Measurements from ENCODE around the gene HLA-DQA2. TPM values are rescaled to one million over a fixed set of nuclear protein-coding genes. Genes with fewer than 3 reads are reported as not detected.
"Not testable (repeated sequence)": the region's sequence is repeated elsewhere in the genome, so short reads cannot be mapped to it uniquely, and the experiment has no call there.

HLA-DQA2 gene
- total and polyA plus RNA-seq, 8 donors, result 0.09 to 6.0 (median 0.20) TPM; not detected in 3

- H3K4me3 ChIP-seq, result no peak overlapping the region
- FAIRE-seq (no peak), DNase-seq (no peak), ATAC-seq (no peak)
- 27 to 44% methylated on average over 4 of the region's 4 CpGs for WGBS, 2 donors
- intact Hi-C loops (cut with DNase I), result loop anchor here in 1 of 3 donors (10.0 kb wide), 1 partner anchor 279 kb away; no protein-coding TSS in a partner anchor
- no peaks in the 10 kb centered on the region for H3K4me1 ChIP-seq
- no peaks in the 10 kb centered on the region for H3K9me3 ChIP-seq
- H3K27me3 ChIP-seq, result peaks cover 0 to 7% (median 2%) of the 10 kb centered on the region in 4 donors
- no peaks in the 10 kb centered on the region for H3K36me3 ChIP-seq
- H3K27ac ChIP-seq, result no peak overlapping the region
- no peak for TF ChIP-seq CTCF (IDR thresholded peaks at IDR 0.05)
These were observed 37.8 kb upstream of the HLA-DQA2 start for GRCh38 chr6:32703347-32703746.

GRCh38 chr6:32705164-32705563 is 36.0 kb upstream of the HLA-DQA2 start:
- not testable (repeated sequence) for H3K9me3 ChIP-seq, FAIRE-seq, H3K4me3 ChIP-seq, H3K4me1 ChIP-seq, ATAC-seq, H3K27me3 ChIP-seq, H3K36me3 ChIP-seq, DNase-seq, H3K27ac ChIP-seq
- intact Hi-C loops (cut with DNase I), result loop anchor here in 1 of 3 donors (10.0 kb wide), 1 partner anchor 280 kb away; no protein-coding TSS in a partner anchor
- WGBS, 2 donors, result 68 to 78% methylated on average over 3 of the region's 3 CpGs

GRCh38 chr6:32709625-32710024 is 31.6 kb upstream of the HLA-DQA2 start:
- H3K36me3 ChIP-seq, result no peaks in the 10 kb centered on the region
- no peak for FAIRE-seq
- no peak overlapping the region for H3K27ac ChIP-seq
- TF ChIP-seq CTCF (IDR thresholded peaks at IDR 0.05), result no peak
- no peak for DNase-seq
- no peaks in the 10 kb centered on the region for H3K27me3 ChIP-seq
- ATAC-seq, result no peak
- H3K4me3 ChIP-seq, result no peak overlapping the region
- no peaks in the 10 kb centered on the region for H3K4me1 ChIP-seq
- no peaks in the 10 kb centered on the region for H3K9me3 ChIP-seq
- intact Hi-C loops (cut with DNase I), result loop anchor here in 1 of 3 donors (10.0 kb wide), 1 partner anchor 285 kb away; no protein-coding TSS in a partner anchor

GRCh38 chr6:32713241-32713640 is 27.9 kb upstream of the HLA-DQA2 start:
- Histone ChIP-seq H3K4me3 (no peak overlapping the region), H3K27me3 (no peaks in the 10 kb centered on the region), H3K9me3 (no peaks in the 10 kb centered on the region), H3K36me3 (no peaks in the 10 kb centered on the region), H3K27ac (no peak overlapping the region), H3K4me1 (no peaks in the 10 kb centered on the region)
- no peak for ATAC-seq
- no peak for FAIRE-seq
- DNase-seq, result no peak
- no peak for TF ChIP-seq CTCF (IDR thresholded peaks at IDR 0.05)
- intact Hi-C loops (cut with DNase I), result no loop called here

- 80 to 85% methylated on average over 3 of the region's 3 CpGs for WGBS, 2 donors
- FAIRE-seq, result no peak
These were observed 24.8 kb upstream of the HLA-DQA2 start for GRCh38 chr6:32716396-32716795.

More at GRCh38 chr6:32716396-32716795, 24.8 kb upstream of the HLA-DQA2 start:
- H3K27ac ChIP-seq, result no peak overlapping the region
- DNase-seq, result no peak
- H3K4me3 ChIP-seq, result no peak overlapping the region
- no peaks in the 10 kb centered on the region for H3K36me3 ChIP-seq
- H3K9me3 ChIP-seq, result no peaks in the 10 kb centered on the region
- intact Hi-C loops (cut with DNase I), result no loop called here
- ATAC-seq, result no peak
- H3K27me3 ChIP-seq, result no peaks in the 10 kb centered on the region
- no peaks in the 10 kb centered on the region for H3K4me1 ChIP-seq
- TF ChIP-seq CTCF (IDR thresholded peaks at IDR 0.05), result no peak

Data from pancreas (tissue), 10 donors.